Erythroblast (primary cell): ENCODE data around the gene MS4A18.

Source experiments
- GATA1 ChIP-seq: IDR thresholded peaks from 2 replicates; pipeline ENCODE4 v1.6.1; 2011; ENCODE audit warnings: low read depth, mild to moderate bottlenecking, control low read depth, low read length, moderate library complexity
- POLR2A ChIP-seq: IDR thresholded peaks from 2 replicates; pipeline ENCODE4 v1.6.1; 2011; ENCODE audit warnings: mild to moderate bottlenecking, low read length

DNA sequence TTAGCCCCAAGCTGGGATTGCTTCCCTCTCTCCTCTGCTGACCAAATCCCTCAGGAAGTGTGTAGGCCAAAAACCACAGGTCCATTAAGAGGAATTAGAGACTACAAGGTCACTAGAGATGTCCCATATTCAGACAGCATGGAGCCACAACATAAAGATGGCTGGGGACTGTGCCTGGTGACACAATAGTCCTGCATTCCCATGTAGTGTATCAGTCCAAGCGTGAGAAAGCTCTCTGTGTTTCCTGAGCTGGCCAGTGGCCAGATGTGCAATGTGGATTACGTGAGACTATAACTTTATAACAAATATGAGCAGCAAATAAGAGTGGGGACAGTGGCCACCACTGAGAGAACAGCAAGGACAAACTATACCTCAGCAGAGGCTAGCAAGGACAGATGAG is 53.1 kb downstream of the MS4A18 start:
- TF ChIP-seq POLR2A, result no peak
- TF ChIP-seq GATA1, result no peak
